Measurements from ENCODE around the gene IRAK3.
"Not testable (repeated sequence)": the region's sequence is repeated elsewhere in the genome, so short reads cannot be mapped to it uniquely, and the experiment has no call there.

The IRAK3 gene

DNA sequence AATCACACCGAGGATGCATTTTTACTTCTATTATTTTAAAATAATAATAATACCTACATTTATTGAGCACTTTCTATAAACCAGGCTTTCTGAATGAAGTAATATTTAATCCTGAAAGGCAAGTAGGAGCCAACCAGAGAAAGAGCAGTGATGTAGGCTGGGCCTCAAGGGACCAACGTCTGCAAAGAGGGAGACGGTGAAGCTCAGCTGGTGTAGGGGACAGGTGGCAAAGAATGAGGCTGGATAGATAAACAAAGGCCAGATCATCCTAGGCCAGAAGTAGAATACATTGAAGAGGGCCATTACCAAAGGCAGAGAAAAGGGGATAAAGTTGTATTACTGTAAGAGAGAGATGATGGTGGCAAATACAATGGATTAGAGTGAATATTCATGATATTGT, 18.4 kb upstream of the IRAK3 start:
- DNase-seq: no peak

DNA sequence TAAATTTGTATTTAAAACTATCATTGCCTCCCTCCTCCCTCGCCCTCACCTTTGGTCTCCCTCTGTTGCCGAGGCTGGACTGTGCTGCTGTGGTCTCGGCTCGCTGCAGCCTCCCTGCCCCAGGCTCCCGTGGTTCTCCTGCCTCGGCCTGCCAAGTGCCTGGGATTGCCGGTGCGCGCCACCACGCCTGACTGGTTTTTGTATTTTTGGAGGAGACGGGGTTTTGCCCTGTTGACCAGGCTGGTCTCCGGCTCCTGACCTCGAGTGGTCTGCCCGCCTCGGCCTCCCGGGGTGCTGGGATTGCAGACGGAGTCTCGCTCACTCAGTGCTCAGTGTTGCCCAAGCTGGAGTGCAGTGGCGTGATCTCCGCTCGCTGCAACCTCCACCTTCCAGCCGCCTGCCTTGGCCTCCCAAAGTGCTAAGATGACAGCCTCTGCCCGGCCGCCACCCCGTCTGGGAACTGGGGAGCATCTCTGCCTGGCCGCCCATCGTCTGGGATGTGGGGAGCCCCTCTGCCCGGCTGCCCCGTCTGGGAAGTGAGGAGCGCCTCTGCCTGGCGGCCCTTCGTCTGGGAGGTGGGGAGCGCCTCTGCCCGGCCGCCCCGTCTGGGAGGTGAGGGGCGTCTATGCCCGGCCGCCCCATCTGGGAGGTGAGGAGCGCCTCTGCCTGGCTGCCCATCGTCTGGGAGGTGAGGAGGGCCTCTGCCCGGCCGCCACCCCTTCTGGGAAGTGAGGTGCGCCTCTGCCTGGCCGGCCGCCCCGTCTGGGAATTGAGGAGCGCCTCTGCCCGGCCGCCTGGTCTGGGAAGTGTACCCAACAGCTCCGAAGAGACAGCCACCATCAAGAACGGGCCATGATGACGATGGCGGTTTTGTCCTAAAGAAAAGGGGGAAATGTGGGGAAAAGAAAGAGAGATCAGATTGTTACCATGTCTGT, 14.4 kb upstream of the IRAK3 start:
- not testable (repeated sequence) for DNase-seq

- no peak for DNase-seq
Measured at GRCh38 chr12:66176105-66176900, 12.7 kb upstream of the IRAK3 start.

DNA sequence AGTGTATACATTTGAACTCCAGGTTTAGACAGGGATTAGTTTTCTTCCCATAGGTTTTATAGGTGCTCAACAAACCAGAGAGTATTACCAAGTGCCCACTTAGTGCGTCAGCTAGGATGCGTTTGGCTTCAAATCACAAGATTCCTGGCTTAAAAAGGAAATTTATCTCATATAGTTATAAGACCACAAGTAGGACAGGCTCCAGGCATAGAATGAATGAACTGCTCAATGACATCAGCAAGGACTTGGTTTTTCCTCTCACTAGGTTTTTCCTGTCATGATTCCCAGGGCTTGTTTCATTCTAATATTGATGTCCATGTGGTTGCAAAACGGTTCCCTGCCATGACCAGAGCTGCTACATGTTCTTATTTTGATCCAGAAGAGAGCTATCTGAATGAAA, 6.1 kb upstream of the IRAK3 start:
- no peak for DNase-seq

GRCh38 chr12:66184822-66185221, 4.2 kb upstream of the IRAK3 start:
- DNase-seq: not testable (repeated sequence)

DNA sequence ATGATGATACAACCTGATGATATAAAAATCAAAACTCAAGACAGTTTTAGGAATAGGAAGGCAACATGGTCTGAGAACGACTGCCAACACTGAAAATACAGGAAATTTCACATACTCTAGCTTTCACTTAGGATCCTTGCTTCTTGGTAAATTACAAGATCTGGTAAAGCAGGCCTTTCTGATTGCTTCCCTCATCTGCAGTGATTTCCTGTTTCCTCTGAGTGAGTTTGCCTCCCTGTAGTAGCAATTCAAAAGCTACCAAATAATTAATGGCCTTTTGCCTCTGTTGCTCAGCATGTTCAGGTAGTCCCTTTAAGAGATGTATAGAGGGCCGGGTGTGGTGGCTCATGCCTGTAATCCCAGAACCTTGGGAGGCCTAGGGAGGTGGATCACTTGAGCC, 2.0 kb upstream of the IRAK3 start:
- DNase-seq: no peak

DNA sequence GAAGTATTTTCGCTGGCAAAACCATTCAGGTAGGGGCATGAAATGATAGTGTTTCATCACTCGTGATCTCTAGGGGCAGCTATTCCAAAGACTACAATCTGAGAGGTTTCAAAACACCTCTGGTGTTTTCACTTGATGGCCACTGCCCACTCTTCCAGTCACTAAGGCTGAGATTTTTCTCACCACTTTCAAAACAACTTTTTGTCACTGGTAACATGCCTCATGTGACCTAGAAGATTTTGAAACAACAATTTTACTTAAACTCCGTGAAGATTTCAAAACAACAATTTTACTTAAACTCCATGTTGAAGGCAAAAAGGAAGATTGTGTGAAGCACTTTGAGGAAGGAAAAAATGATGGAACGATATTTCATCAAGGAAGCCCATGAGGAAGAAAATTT, 1.2 kb upstream of the IRAK3 start:
- no peak for DNase-seq

DNA sequence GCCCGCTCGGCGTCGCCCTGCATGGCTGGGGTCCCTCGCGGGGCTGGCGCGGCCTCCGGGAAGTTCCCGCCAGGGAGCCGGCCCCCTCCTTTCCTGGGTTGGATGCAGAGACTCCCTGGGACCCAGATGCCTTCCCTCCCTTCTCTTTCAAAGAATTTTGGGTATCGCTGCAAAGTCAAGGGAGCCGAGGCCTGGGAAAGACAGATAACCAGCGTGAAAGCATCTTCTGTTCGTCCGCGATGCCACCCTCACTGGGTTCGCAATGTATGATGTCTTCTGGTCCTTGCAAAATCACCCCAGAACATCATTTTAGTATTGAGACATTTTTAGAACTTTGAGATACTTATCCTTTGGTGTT, 451 bp downstream of the IRAK3 start:
- no peak for DNase-seq

GRCh38 chr12:66189889-66190288, 875 bp downstream of the IRAK3 start:
- DNase-seq: no peak

- DNase-seq: no peak
Measured at GRCh38 chr12:66190519-66191370, 1.7 kb downstream of the IRAK3 start.

DNA sequence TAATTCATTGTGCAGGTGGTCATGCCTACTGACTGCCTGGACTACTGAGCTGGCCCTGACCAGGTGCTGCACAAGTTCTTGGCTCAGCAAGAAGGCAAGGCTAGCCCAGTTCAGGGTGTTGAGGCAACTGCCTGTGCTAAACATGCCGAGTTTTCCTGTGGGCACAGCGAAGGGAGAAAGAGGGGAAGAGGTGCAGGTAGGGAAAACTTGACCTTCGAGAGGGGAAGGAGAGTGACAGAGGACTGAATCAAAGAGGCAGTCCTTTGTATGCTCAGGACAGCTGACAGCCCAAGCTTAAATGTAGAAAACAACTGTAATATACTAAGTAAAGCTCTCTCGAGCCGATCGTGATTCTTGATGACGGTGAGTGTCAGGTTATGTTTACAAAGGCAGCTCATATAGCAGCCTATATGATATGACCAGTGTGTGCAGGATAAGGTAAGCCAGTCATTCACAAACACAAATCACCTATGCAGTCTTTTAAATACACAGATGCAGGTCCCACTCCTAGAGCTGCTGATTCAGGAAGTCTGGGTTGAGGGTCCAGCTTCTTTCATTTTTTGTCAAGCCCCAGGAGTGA, 2.6 kb downstream of the IRAK3 start:
- no peak for DNase-seq

DNA sequence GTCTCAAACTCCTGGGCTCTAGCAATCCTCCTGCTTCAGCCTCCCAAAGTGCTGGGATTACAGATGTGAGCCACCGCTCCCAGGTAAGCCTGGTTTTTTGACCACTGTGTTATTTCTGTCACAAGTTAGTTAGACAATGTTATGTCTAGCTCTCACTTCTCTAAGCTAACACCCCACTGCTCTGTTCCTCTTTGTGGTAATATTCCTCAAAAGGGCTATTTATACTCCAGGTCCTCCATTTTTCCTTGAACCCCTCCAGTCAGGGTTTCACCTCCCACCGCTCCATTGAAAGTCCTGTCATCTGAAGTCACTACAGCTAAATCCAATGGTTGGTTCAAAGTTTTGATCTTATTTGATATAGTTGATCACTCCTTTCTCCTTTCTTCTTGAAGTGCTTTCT, 5.1 kb downstream of the IRAK3 start:
- no peak for DNase-seq

- DNase-seq: no peak
Measured at GRCh38 chr12:66195242-66195641, 6.2 kb downstream of the IRAK3 start.

DNA sequence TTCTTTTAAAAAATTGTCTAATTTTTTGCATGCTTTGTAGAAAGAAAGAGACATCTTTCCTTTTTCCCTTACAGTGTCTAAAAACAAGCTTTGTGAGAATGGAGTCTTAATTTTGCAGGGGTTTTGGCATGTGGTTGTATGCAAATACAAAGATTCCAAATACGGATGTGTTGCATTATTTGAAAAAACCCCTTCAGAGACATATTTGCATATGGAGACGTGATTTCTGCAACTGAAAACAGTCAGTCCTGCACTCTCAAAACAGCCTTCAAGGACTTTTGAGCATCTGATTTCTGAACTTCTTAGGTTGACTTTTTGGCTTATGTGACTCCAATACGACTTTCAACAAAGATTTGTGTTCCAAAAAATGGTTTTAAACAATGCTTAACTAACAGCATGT, 7.8 kb downstream of the IRAK3 start:
- DNase-seq: no peak

GRCh38 chr12:66197495-66197921, 8.5 kb downstream of the IRAK3 start:
- no peak for DNase-seq

GRCh38 chr12:66199141-66199540, 10.1 kb downstream of the IRAK3 start:
- no peak for DNase-seq

GRCh38 chr12:66199831-66200509, 11.0 kb downstream of the IRAK3 start:
- DNase-seq: no peak

- DNase-seq: no peak
Measured at GRCh38 chr12:66203820-66204219, 14.8 kb downstream of the IRAK3 start.

DNA sequence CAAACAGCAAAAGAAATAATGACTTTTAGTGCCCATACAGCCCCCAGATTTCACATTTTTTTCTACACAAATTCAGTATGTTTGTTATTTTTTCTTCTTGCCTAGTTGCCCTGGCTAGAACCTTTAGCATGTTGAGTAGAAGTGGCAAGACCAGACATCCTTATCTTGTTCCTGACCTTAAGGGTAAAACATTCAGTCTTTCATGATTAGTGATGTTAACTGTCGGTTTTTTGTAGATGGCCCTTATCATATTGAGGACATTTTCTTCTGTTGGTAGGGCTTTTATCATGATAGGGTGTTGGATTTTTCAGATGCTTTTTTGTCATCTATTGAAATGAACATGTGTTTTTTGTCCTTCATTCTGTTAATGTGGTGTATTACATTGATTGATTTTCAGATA, 17.1 kb downstream of the IRAK3 start:
- DNase-seq: no peak

- DNase-seq: no peak
Measured at GRCh38 chr12:66210840-66211239, 21.8 kb downstream of the IRAK3 start.

- DNase-seq: not testable (repeated sequence)
Measured at GRCh38 chr12:66211573-66211972, 22.6 kb downstream of the IRAK3 start.

- not testable (repeated sequence) for DNase-seq
Measured at GRCh38 chr12:66213011-66213410, 24.0 kb downstream of the IRAK3 start.
